Stimulated activated CD4-positive, alpha-beta T cell treated with anti-CD3 and anti-CD28 coated beads, Interleukin-2, amount 100 ng/mL, for 48 hours (primary cell): ENCODE measurements around the gene CTSW.
"Not testable (repeated sequence)": the region's sequence is repeated elsewhere in the genome, so short reads cannot be mapped to it uniquely, and the experiment has no call there.

Experiments
- DNase-seq, 2 donors: peaks; one replicate each; pipeline ENCODE4 v3.0.0-alpha.2; 2020

Gene CTSW, protein sequence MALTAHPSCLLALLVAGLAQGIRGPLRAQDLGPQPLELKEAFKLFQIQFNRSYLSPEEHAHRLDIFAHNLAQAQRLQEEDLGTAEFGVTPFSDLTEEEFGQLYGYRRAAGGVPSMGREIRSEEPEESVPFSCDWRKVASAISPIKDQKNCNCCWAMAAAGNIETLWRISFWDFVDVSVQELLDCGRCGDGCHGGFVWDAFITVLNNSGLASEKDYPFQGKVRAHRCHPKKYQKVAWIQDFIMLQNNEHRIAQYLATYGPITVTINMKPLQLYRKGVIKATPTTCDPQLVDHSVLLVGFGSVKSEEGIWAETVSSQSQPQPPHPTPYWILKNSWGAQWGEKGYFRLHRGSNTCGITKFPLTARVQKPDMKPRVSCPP

GRCh38 chr11:65879617-65880016 is at the start of gene CTSW:
Gene CTSW (plus strand): TSS chr11:65879837. CDS start chr11:65879855, 18 bp downstream.
- no peak for DNase-seq

GRCh38 chr11:65832231-65832630 is 47.4 kb upstream of the CTSW start:
- DNase-seq = not testable (repeated sequence)

DNA sequence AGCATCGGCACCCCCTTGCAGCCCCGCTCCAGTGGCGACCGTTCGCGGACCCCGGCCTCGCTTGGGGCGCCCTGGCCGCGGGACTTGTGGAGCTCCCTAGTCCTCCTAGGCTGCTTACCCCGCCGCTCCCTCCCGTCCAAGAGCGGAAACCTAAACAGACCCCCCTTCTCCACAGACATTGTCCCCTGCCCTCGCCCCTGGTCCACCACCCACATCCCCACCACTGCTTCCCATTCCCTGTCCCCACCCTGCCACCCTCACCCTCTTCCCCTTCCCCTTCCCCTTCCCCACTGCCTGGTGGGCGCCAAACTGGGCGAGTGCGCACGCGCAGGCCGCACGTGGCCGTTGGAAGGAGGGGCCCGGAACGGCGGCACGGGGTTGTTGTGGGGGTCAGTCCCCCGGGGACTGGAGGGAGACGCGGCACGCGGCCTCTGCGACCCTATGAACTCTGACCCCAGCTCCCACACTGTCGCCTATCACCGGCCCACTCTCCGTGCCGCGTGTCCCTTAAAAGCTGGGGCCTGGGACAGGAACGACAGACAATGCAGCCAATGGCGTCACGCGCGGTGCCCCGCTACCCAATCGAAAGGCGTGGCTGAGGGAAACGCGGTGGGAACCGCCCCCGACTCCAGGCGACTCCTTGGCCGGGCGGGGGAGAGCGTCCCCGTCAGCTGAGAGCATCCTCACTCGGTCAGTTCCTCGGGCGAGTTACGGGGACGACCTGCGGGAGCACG is 46.2 kb upstream of the CTSW start, which contains the start of gene SNX32:
Gene SNX32 (plus strand): TSS at position 667 of the 734 bp plus-strand sequence. CDS start 103 bp downstream, outside the sequence.
- peak; percentile 93 for DNase-seq

DNA sequence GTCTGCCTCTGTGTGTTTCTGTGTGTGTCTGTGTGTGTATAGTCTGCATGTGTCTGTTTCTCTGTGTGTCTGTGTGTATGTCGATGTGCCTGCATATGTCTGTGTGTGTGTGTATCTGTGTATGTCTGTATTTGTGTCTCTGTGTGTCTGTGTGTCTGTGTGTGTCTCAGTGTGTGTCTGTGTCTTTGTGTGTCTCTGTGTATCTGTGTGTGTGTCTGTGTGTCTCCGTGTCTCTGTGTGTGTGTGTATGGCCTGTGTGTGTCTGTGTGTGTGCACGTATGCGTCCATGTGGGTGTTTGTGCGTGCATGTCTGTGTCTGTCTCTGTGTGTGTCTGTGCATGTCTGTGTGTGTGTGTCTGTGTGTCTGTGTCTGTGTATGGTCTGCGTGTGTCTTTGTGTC is 45.4 kb upstream of the CTSW start:
- DNase-seq = no peak

GRCh38 chr11:65842144-65842543 is 37.5 kb upstream of the CTSW start:
- no peak for DNase-seq

- no peak for DNase-seq
Observed at GRCh38 chr11:65843811-65844210, 35.8 kb upstream of the CTSW start.

DNA sequence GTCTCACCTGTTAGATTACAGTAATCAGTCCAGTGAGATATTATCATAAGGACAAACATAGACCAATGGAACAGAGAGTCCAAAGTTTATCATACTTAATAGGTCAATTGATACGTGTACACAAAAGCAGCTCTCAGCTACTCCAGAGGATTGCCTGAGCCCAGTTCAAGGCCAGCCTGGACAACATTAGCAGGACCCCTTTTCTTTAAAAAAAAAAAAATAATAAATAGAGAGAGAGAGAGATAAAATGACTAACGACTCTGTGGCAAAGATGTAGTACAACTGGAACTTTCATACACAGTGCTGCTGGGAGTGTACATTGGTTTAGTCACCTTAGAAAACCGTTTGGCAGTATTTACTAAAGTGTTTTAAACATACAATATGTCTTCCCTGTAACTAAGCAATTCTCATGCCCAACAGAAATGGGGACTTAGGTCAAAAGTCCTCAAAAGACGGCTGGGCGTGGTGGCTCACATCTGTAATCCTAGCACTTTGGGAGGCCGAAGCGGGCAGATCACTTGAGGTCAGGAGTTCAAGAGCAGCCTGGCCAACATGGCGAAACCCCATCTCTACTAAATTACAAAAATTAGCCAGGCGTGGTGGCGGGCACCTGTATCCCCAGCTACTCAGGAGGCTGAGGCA is 35.3 kb upstream of the CTSW start:
- DNase-seq = no peak

DNA sequence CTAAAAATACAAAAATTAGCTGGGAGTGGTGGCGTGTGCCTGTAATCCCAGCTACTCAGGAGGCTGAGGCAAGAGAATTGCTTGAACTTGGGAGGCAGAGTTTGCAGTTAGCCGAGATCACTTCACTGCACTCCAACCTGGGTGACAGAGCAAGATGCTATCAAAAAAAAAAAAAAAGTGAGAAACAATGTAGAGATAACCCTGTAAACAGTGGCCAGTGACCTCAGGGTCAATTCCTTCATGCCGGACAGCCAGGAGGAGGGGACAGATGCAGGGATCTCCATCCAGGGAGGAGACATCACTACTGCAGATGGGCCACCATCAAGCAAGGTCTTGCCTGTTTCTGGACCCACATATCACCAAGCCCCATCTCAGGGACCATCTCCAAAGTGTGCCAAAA is 31.9 kb upstream of the CTSW start:
- DNase-seq = no peak

DNA sequence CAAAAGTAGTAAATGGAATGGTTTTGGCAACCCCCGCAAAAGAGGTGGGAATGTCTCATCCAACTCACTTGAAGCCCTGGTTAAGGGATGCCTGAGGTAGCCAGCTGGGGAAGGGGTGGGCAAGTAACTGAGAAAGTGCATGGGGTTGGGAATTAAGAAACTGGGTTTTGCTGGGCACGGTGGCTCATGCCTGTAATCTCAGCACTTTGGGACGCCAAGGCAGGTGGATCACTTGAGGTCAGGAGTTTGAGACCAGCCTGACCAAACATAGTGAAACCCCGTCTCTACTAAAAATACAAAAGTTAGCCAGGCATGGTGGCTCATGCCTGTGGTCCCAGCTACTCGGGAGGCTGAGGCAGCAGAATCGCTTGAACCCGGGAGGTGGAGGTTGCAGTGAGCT is 30.9 kb upstream of the CTSW start:
- DNase-seq = not testable (repeated sequence)

GRCh38 chr11:65849366-65849765 is 30.3 kb upstream of the CTSW start:
- no peak for DNase-seq

DNA sequence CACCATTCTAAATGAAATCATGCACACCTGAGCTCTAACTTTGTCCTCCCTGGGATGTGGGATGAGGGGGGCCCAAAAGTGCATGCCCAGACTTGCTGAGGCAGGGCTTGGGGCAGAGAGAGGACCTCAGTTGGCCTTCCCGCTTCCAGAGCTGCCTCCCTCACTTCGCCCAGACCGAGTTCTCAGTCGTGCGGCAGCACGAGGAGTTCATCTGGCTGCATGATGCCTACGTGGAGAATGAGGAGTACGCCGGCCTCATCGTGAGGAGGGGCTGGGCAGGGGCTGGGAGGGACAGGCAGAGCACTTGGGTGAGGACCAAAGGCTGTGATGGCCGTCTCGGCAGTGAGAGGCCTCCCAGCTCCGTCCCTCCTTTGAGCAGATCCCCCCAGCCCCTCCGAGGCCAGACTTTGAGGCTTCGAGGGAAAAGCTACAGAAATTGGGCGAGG is 29.8 kb upstream of the CTSW start:
- no peak for DNase-seq

DNA sequence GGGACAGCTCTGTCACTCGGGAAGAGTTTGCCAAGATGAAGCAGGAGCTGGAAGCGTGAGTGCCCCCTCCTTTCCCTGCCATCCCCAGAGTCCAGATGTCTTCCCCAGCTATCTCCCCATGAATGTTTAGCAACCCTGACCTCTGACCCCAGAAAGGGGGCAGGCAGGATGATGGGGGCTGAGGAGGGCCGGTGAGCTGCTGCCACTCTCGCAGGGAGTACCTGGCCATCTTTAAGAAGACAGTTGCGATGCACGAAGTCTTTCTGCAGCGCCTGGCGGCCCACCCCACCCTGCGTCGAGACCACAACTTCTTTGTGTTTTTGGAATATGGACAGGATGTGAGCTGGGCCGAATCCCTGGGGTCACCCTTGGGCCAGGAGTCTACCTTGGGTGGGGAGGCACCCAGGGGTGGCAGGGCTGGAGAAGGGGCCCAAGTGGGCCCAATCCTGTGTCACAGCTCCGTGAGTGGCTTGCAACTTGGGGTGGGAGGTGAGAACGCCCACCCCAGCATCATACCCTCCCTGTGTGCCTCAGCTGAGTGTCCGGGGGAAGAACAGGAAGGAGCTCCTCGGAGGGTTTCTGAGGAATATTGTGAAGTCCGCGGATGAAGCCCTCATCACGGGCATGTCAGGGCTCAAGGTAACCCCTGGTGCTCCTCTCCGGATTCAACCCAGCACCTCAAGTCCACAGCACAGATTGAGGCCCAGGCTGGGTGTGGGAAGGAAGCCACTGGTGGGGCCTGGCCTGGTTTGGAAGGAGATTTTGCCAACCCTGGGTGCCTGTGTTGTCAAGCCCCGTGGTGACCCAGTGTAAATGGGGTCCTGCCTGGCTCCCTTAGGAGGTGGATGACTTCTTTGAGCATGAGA is 29.2 kb upstream of the CTSW start:
- DNase-seq = no peak

GRCh38 chr11:65851083-65851579 is 28.5 kb upstream of the CTSW start:
- peak in 1 of 2 donors; percentile 45 for DNase-seq

DNA sequence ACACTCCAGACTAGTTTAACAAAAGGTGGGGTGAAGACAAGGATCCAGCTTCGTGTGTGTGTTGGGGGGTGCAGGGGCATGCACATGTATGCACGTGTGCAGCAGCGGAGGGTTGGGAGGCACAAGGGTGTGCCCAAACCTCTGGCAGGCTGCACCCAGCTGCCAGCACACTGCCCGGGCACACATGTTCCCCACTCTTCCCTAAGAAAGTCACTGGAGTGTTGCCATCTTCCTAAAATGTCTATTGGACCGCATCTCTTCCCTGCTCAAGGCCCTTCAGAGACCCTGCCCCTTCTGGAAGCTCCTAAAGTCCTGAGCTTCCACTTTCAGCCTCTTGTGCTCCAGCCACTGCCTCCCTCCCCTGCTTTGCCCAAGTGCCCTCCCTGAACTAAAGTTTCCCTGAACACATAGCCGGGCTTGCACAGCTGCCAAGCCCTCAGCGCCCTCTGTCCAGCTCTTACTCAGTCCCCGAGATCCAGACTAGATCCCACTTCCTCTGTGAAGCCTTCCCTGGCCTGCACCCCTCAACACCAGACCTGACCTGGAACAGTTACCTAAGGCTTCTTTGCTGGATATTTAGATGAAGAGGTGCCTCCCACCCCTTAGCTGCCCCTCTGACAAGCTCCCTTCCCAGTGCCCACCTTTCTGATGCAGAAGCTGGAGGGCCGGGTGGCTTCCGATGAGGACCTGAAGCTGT is 27.7 kb upstream of the CTSW start:
- DNase-seq = no peak

- DNase-seq = no peak
Observed at GRCh38 chr11:65852508-65853245, 27.0 kb upstream of the CTSW start.

DNA sequence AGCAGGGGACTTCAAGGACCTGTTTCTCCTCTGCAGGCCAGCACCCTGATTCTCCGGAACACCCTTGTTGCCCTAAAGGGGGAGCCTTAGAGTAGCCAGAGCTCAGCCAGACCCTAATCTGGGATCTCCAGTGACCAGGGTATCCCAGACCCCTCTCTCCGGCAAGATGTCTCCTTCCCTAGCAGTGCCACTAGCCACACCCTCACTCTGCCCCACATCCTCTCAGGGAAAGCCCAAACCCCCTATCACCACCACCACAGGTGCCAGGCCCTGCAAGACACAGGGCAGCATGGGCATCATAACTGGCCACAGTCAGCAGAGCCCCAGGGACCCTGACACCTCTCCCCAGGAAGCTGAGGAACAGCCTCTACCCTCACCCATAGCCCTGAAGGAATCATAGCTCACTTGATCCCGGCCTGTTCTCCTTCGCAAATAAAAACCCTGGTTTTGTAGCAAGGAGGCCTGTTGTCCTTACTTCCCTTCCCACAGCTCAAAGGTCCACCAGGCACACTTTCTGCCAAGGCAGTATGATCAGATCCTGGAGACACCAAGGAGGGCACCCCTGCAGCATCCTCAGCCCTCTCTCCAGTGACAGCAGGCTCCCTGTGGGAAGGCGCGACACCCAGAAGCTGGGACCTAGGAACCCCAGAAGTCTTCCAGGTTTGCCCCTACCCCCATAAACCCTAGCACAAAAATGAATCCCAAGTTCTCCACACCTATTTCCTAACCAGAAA is 26.2 kb upstream of the CTSW start:
- DNase-seq = no peak

DNA sequence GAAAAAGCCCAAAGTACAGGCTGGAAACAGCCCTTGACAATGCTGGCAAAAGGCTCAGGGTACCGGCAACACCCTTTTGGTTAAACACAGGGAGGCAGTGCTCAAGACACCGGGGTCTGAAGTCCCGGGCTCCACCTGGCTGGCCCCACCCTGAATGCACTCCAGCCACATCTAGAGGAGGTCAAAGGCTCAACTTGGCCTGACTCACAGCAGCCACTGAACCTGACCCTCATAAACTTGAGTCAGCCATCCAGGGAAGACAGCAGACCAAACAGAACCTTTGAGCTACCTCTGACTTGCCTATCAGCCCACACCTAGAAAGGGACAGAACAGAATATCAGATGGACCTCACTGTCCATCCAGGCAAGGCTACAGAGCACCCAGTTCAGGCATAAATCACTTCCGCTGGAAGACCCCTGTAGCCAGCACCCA is 25.5 kb upstream of the CTSW start:
- no peak for DNase-seq

GRCh38 chr11:65854852-65855837 is 24.5 kb upstream of the CTSW start:
- DNase-seq = no peak

DNA sequence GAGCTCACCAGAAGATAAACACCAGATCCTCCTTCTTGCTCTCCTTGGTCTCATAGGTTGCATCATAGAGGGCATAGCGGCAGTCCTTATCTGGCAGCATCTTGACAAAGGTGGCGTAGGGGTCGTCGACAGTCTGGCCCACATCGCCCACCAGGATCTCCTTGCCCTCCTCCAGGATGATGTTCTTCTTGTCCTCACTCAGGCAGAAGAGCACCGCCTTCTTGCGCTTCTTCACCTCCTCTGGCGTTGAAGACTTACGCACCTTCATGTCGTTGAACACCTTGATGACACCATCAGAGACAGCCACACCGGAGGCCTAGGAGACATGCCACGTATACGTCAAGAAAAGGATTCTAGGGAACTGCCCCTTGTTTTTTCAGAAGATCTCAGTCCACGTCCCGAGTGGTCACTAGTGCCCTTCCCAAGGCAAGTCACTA is 23.7 kb upstream of the CTSW start:
- no peak for DNase-seq
